HCT116 (cell line): ENCODE results near the gene BCL11B. TPM values are rescaled to one million over a fixed set of nuclear protein-coding genes. Genes with fewer than 3 reads are reported as not detected.

Experiments used
- ATAC-seq: fragments of 200-7000 bp; cut with Tn5 transposase; 2 replicates; pipeline ENCODE4 v1.9.1; 2020; ENCODE audit warnings: mild to moderate bottlenecking, moderate library complexity
- BruUV-seq: library from RNA; stranded (reverse); fragments of 400-500 nt; replicated peaks from 2 replicates; lab custom pipeline; 2021; lab: Mats Ljungman, UMichigan
- CTCF ChIA-PET: fragments of 300-600 bp; sonication (Branson Sonifier 250); formaldehyde crosslinking; loops from one replicate; lab custom pipeline; 2021; ENCODE audit warnings: antibody characterized with exemption; lab: Charles Lee
- POLR2A ChIA-PET: fragments of 300-600, 350-600 bp; sonication (Branson Sonifier 250); formaldehyde crosslinking; loops from one replicate; lab custom pipeline; 2021; ENCODE audit warnings: antibody characterized with exemption; lab: Charles Lee
- RAD21 ChIA-PET, 2 experiments: fragments of 300-600 bp; sonication (Branson Sonifier 250); formaldehyde crosslinking; loops; one replicate each; lab custom pipeline; 2023; ENCODE audit warnings: low total read pairs in 2 of 2; ENCODE audit not compliant: uncharacterized antibody in 2 of 2, unreplicated experiment in 2 of 2, low non-redundant PET in 1 of 2; lab: Charles Lee
- DNase-seq: peaks from one replicate; pipeline ENCODE4 v3.0.0-alpha.2; 2010; ENCODE audit warnings: low read depth, low spot score
- H2AFZ ChIP-seq: fragments of 200-600 bp; shearing (Covaris generic), sonication (generic); 2 replicates; pipeline ENCODE4 v1.6.1; 2017; ENCODE audit warnings: low read depth, mixed run types, mixed read lengths, antibody characterized with exemption, low read length; ENCODE audit not compliant: poor library complexity, severe bottlenecking
- H3K27ac ChIP-seq: 2 replicates; pipeline ENCODE4 v1.5.1; 2012; ENCODE audit warnings: low read depth, low read length
- H3K27me3 ChIP-seq: fragments of 200-600 bp; sonication (generic); 2 replicates; pipeline ENCODE4 v1.6.1; 2016; ENCODE audit warnings: mixed run types, low read length, mixed read lengths; ENCODE audit not compliant: insufficient read depth
- H3K36me3 ChIP-seq, 2 experiments: fragments of 200-500 bp in 1 of 2; fragments of 200-600 bp in 1 of 2; sonication (Bioruptor generic) in 1 of 2; sonication (generic) in 1 of 2; 2 replicates each; pipeline versions ENCODE4 v1.5.1 to v1.6.1; 2014 to 2016; ENCODE audit warnings: low read length in 2 of 2, inconsistent platforms in 1 of 2, mixed read lengths in 1 of 2, mixed run types in 1 of 2; ENCODE audit not compliant: insufficient read depth in 2 of 2, control insufficient read depth in 1 of 2
- H3K4me1 ChIP-seq, 2 experiments: fragments of 200-600 bp in 1 of 2; sonication (generic) in 1 of 2; 2 replicates each; pipeline versions ENCODE4 v1.5.1 to v1.6.1; 2012 to 2017; ENCODE audit warnings: low read length in 2 of 2, inconsistent platforms in 1 of 2, mild to moderate bottlenecking in 1 of 2, mixed read lengths in 1 of 2, mixed run types in 1 of 2, moderate library complexity in 1 of 2; ENCODE audit not compliant: insufficient read depth in 2 of 2, control insufficient read depth in 1 of 2
- H3K4me2 ChIP-seq: fragments of 200-600 bp; sonication (generic); 2 replicates; pipeline ENCODE4 v1.6.1; 2017; ENCODE audit warnings: mixed run types, low read length, mixed read lengths
- H3K4me3 ChIP-seq, 2 experiments: fragments of 200-600 bp in 1 of 2; sonication (generic) in 1 of 2; replicated peaks in 1 of 2; 2 replicates each; pipeline ENCODE4 v1.5.1; 2011 to 2016; ENCODE audit warnings: low read length in 2 of 2, control low read depth in 1 of 2, low read depth in 1 of 2, mild to moderate bottlenecking in 1 of 2, mixed read lengths in 1 of 2, mixed run types in 1 of 2
- H3K79me2 ChIP-seq: fragments of 200-600 bp; sonication (generic); 2 replicates; pipeline ENCODE4 v1.6.1; 2017; ENCODE audit warnings: mild to moderate bottlenecking, mixed run types, low read length, moderate library complexity, mixed read lengths; ENCODE audit not compliant: insufficient read depth
- H3K9ac ChIP-seq: fragments of 200-600 bp; sonication (generic); 2 replicates; pipeline ENCODE4 v1.6.1; 2016; ENCODE audit warnings: low read length, mixed read lengths
- H3K9me2 ChIP-seq: fragments of 200-600 bp; sonication (generic), shearing (Covaris generic); 2 replicates; pipeline ENCODE4 v1.6.1; 2017; ENCODE audit warnings: mixed run types, mild to moderate bottlenecking, moderate library complexity; ENCODE audit not compliant: insufficient read depth
- H3K9me3 ChIP-seq, 2 experiments: fragments of 200-500 bp in 1 of 2; fragments of 200-600 bp in 1 of 2; sonication (Bioruptor generic) in 1 of 2; sonication (generic) in 1 of 2; 2 replicates each; pipeline ENCODE4 v1.6.1; 2014 to 2017; ENCODE audit warnings: low read length in 2 of 2, mixed read lengths in 2 of 2, inconsistent platforms in 1 of 2, low read depth in 1 of 2, mild to moderate bottlenecking in 1 of 2, mixed run types in 1 of 2, moderate library complexity in 1 of 2; ENCODE audit not compliant: control insufficient read depth in 1 of 2, insufficient read depth in 1 of 2
- H4K20me1 ChIP-seq: fragments of 200-600 bp; sonication (generic), shearing (Covaris generic); 2 replicates; pipeline ENCODE4 v1.6.1; 2017; ENCODE audit warnings: mixed run types, mild to moderate bottlenecking, moderate library complexity; ENCODE audit not compliant: insufficient read depth
- CEBPB ChIP-seq: IDR thresholded peaks from 2 replicates; pipeline ENCODE4 v1.6.1; 2012; ENCODE audit warnings: low read depth
- CTCF ChIP-seq, 3 experiments: fragments of 200-600 bp in 1 of 3; sonication (generic) in 1 of 3; IDR thresholded peaks in 2 of 3; conservative IDR thresholded peaks in 1 of 3; 2 replicates each; pipeline ENCODE4 v1.5.1; 2012 to 2017; ENCODE audit warnings: low read depth in 2 of 3, low read length in 2 of 3, antibody characterized with exemption in 1 of 3, borderline replicate concordance in 1 of 3, control low read depth in 1 of 3, mild to moderate bottlenecking in 1 of 3, mixed read lengths in 1 of 3, mixed run types in 1 of 3, moderate library complexity in 1 of 3; ENCODE audit not compliant: insufficient read depth in 1 of 3
- ELF1 ChIP-seq: IDR thresholded peaks from 2 replicates; pipeline ENCODE4 v1.6.1; 2012; ENCODE audit warnings: low read depth, borderline replicate concordance
- EZH2phosphoT487 ChIP-seq: fragments of 200-600 bp; IDR thresholded peaks from 2 replicates; pipeline ENCODE4 v1.6.1; 2018; ENCODE audit warnings: antibody characterized with exemption, borderline replicate concordance
- JUND ChIP-seq: IDR thresholded peaks from 2 replicates; pipeline ENCODE4 v1.6.1; 2012
- MAX ChIP-seq: IDR thresholded peaks from 2 replicates; pipeline ENCODE4 v1.6.1; 2012
- POLR2AphosphoS5 ChIP-seq: IDR thresholded peaks from 2 replicates; pipeline ENCODE4 v1.6.1; 2011; ENCODE audit warnings: mild to moderate bottlenecking, low read depth, low read length, moderate library complexity
- RAD21 ChIP-seq: IDR thresholded peaks from 2 replicates; pipeline ENCODE4 v1.6.1; 2012; ENCODE audit warnings: low read depth, mild to moderate bottlenecking
- REST ChIP-seq: IDR thresholded peaks from 2 replicates; pipeline ENCODE4 v1.6.1; 2012; ENCODE audit warnings: low read depth
- SIN3A ChIP-seq: IDR thresholded peaks from 2 replicates; pipeline ENCODE4 v1.6.1; 2012; ENCODE audit warnings: low read depth
- SP1 ChIP-seq: IDR thresholded peaks from 2 replicates; pipeline ENCODE4 v1.6.1; 2012; ENCODE audit warnings: low read depth
- TCF7L2 ChIP-seq: IDR thresholded peaks from 2 replicates; pipeline ENCODE4 v1.7.0; 2011; ENCODE audit warnings: borderline replicate concordance, inconsistent platforms; ENCODE audit not compliant: insufficient read depth, insufficient read length; ENCODE audit errors: extremely low read depth
- ZFX ChIP-seq: fragments of 450-650 bp; IDR thresholded peaks from 2 replicates; pipeline ENCODE4 v1.6.1; 2017
- intact Hi-C: fragments of 100-400 bp; cut with micrococcal nuclease; formaldehyde crosslinking; loops from 2 replicates; pipeline ENCODE4 v1.10.0; 2022
- total RNA-seq: library from RNA; stranded (reverse); gene quantifications from one replicate; pipeline ENCODE4 v1.2.1, GENCODE V29; 2021; ENCODE audit not compliant: unreplicated experiment

BCL11B gene
- total RNA-seq, 1 experiment from 2014 or later = 1.1 TPM

GRCh38 chr14:99264691-99265450 is 7.1 kb downstream of the BCL11B start:
- no peaks in the 10 kb centered on the region for H3K79me2 ChIP-seq
- ChIA-PET RAD21 (interaction anchor here (0.6 kb wide), 2 partner anchors 39 to 682 kb away, joined by 3 to 4 read pairs; no protein-coding TSS in a partner anchor), POLR2A (no interaction called here), CTCF (no interaction called here)
- H3K36me3 ChIP-seq = no peaks in the 10 kb centered on the region
- H3K9me2 ChIP-seq = no peaks in the 10 kb centered on the region
- no peak overlapping the region for H3K4me2 ChIP-seq
- no TSS peak for BruUV-seq
- ATAC-seq (no peak), DNase-seq (no peak)
- TF ChIP-seq JUND (no peak), POLR2AphosphoS5 (no peak), SP1 (no peak), RAD21 (no peak), ZFX (no peak), TCF7L2 (no peak), REST (no peak), SIN3A (no peak), EZH2phosphoT487 (no peak), CTCF (IDR thresholded peaks at IDR 0.05 in 2 of 3, conservative IDR thresholded peaks at IDR 0.05 in 1 of 3; ENCODE audit: borderline replicate concordance in 1 of 3, insufficient read depth in 1 of 3, low read depth in 2 of 3, low read length in 2 of 3) (no peak), MAX (no peak), CEBPB (no peak), ELF1 (no peak)
- H3K9ac ChIP-seq = no peak overlapping the region
- no peak overlapping the region for H3K4me3 ChIP-seq
- H3K4me1 ChIP-seq = peaks cover 4 to 6% of the 10 kb centered on the region in 2 experiments; a peak in 2 of 4 replicates
- H4K20me1 ChIP-seq = no peaks in the 10 kb centered on the region
- H3K27ac ChIP-seq = no peak overlapping the region
- H2AFZ ChIP-seq = no peak overlapping the region
- H3K27me3 ChIP-seq = peaks cover 2% of the 10 kb centered on the region; the same call in 1 of the 2 replicates
- no peaks in the 10 kb centered on the region for H3K9me3 ChIP-seq
- intact Hi-C loops = no loop called here
